NT2/D1 (cell line): ENCODE results near the gene OR6F1.

Experiments
- SUZ12 ChIP-seq: IDR thresholded peaks from 2 replicates; pipeline ENCODE4 v1.6.1; 2011; ENCODE audit not compliant: insufficient read length, insufficient read depth; ENCODE audit errors: extremely low read depth
- YY1 ChIP-seq: IDR thresholded peaks from 2 replicates; pipeline ENCODE4 v1.6.1; 2011; ENCODE audit not compliant: insufficient read length, insufficient read depth
- ZNF274 ChIP-seq: IDR thresholded peaks from 2 replicates; pipeline ENCODE4 v1.6.1; 2011; ENCODE audit warnings: mild to moderate bottlenecking, low read depth, low read length

DNA sequence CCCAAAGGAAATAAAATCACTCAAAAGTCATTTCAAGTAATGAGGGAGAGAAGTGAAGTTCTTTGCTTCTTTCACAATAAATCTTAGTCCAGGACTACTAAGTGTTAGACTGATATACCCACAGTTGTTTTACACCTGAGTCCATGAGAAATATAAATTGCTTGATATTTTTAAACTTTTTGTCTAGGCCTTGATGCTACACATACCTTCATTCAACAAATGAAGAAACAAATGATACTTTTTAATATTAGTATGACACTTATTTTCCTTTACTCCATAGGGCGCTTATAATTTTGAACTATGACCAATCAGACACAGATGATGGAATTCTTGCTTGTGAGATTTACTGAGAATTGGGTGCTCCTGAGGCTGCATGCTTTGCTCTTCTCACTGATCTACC is 21.9 kb upstream of the OR6F1 start, which contains the start of gene OR14K1:
- TF ChIP-seq ZNF274 (no peak), YY1 (no peak), SUZ12 (no peak)
